HepG2 (cell line): ENCODE data around the gene ELF2. TPM values are rescaled to one million over a fixed set of nuclear protein-coding genes. Genes with fewer than 3 reads are reported as not detected.

ENCODE experiments used
- ARNT ChIP-seq: fragments of 450-650 bp; IDR thresholded peaks from 2 replicates; pipeline ENCODE4 v1.6.1; 2017
- BORCS8-MEF2B ChIP-seq: sonication (generic); formaldehyde crosslinking; IDR thresholded peaks from 2 replicates; pipeline ENCODE4 v1.8.0; 2022; ENCODE audit warnings: mild to moderate bottlenecking, missing genetic modification reagents
- FOXJ3 ChIP-seq: sonication (generic); formaldehyde crosslinking; IDR thresholded peaks from 2 replicates; pipeline ENCODE4 v1.4.0; 2020; ENCODE audit warnings: missing genetic modification reagents, mild to moderate bottlenecking, borderline replicate concordance
- KMT2A ChIP-seq: sonication (generic); formaldehyde crosslinking; IDR thresholded peaks from 2 replicates; pipeline ENCODE4 v1.4.0; 2020; ENCODE audit warnings: missing genetic modification reagents
- LCORL ChIP-seq, 2 experiments: fragments of 450-650 bp in 1 of 2; sonication (generic) in 1 of 2; formaldehyde crosslinking in 1 of 2; IDR thresholded peaks; 2 replicates each; pipeline versions ENCODE4 v1.5.0 to v1.6.1; 2017 to 2020; ENCODE audit warnings: antibody characterized with exemption in 1 of 2, missing genetic modification reagents in 1 of 2
- NR2F6 ChIP-seq, 2 experiments: IDR thresholded peaks; 2 replicates each; pipeline ENCODE4 v1.6.1; 2016; ENCODE audit warnings: antibody characterized with exemption in 1 of 2, mild to moderate bottlenecking in 1 of 2
- ONECUT2 ChIP-seq: sonication (generic); formaldehyde crosslinking; IDR thresholded peaks from 2 replicates; pipeline ENCODE4 v1.4.0; 2020; ENCODE audit warnings: missing genetic modification reagents
- RFXAP ChIP-seq: sonication (generic); formaldehyde crosslinking; IDR thresholded peaks from 2 replicates; pipeline ENCODE4 v1.4.0; 2020; ENCODE audit warnings: missing genetic modification reagents, borderline replicate concordance
- ZNF282 ChIP-seq: fragments of 450-650 bp; IDR thresholded peaks from 2 replicates; pipeline ENCODE4 v1.6.1; 2018; ENCODE audit not compliant: partially characterized antibody
- ZNF292 ChIP-seq: sonication (generic); formaldehyde crosslinking; IDR thresholded peaks from 2 replicates; pipeline ENCODE4 v1.8.1; 2022; ENCODE audit warnings: mild to moderate bottlenecking, low read depth, missing genetic modification reagents, borderline replicate concordance
- ZNF367 ChIP-seq: sonication (generic); formaldehyde crosslinking; IDR thresholded peaks from 2 replicates; pipeline ENCODE4 v1.4.0; 2020; ENCODE audit warnings: missing genetic modification reagents, borderline replicate concordance
- polyA plus RNA-seq, 8 experiments: library from polyadenylated mRNA; depleted of rRNA in 3 of 8; stranded (reverse) in 7 of 8; unstranded in 1 of 8; fragments of >200 nt; fragmentation: Illumina TruSeq in 4 of 8; extraction: Trizol in 4 of 8; gene quantifications; 2 replicates each; pipeline versions ENCODE4 v1.2.1 to v1.2.3, GENCODE V29; 2011 to 2016; ENCODE audit warnings: low read depth in 4 of 8, missing spikeins in 1 of 8, mixed read lengths in 1 of 8; ENCODE audit not compliant: insufficient read depth in 1 of 8
- total RNA-seq, 5 experiments: library from RNA; depleted of rRNA; stranded (reverse); fragments of >200 nt; fragmentation: Illumina TruSeq; extraction: Trizol; gene quantifications; 2 replicates each; pipeline ENCODE4 v1.2.3, GENCODE V29; 2016; ENCODE audit warnings: low read depth in 1 of 5
- TF ChIP-seq, protein P1 (sequence below): sonication (generic); formaldehyde crosslinking; IDR thresholded peaks from 2 replicates; pipeline ENCODE4 v1.4.0; 2020; ENCODE audit warnings: missing genetic modification reagents
- TF ChIP-seq, protein P2 (sequence below): sonication (generic); formaldehyde crosslinking; IDR thresholded peaks from 2 replicates; pipeline ENCODE4 v1.5.0; 2020; ENCODE audit warnings: missing genetic modification reagents, mild to moderate bottlenecking, borderline replicate concordance
- TF ChIP-seq, protein P3 (sequence below): sonication (generic); formaldehyde crosslinking; IDR thresholded peaks from 2 replicates; pipeline ENCODE4 v1.5.0; 2020; ENCODE audit warnings: mild to moderate bottlenecking, missing genetic modification reagents, borderline replicate concordance
- TF ChIP-seq, protein P4 (sequence below): IDR thresholded peaks from 2 replicates; pipeline ENCODE4 v1.6.1; 2016; ENCODE audit warnings: missing genetic modification reagents, missing compliant biosample characterization
- TF ChIP-seq, protein P5 (sequence below): sonication (generic); formaldehyde crosslinking; conservative IDR thresholded peaks from 2 replicates; pipeline ENCODE4 v1.8.0; 2022; ENCODE audit warnings: mild to moderate bottlenecking, moderate library complexity, missing genetic modification reagents
- TF ChIP-seq, protein P6 (sequence below): sonication (generic); formaldehyde crosslinking; IDR thresholded peaks from 2 replicates; pipeline ENCODE4 v1.5.0; 2020; ENCODE audit warnings: missing genetic modification reagents

ELF2 gene
- total and polyA plus RNA-seq, 2 of the 13 experiments (the other 11 are each of a cell fraction or from before 2014, with no cell fraction given) = 28.6 to 35.4 TPM

DNA sequence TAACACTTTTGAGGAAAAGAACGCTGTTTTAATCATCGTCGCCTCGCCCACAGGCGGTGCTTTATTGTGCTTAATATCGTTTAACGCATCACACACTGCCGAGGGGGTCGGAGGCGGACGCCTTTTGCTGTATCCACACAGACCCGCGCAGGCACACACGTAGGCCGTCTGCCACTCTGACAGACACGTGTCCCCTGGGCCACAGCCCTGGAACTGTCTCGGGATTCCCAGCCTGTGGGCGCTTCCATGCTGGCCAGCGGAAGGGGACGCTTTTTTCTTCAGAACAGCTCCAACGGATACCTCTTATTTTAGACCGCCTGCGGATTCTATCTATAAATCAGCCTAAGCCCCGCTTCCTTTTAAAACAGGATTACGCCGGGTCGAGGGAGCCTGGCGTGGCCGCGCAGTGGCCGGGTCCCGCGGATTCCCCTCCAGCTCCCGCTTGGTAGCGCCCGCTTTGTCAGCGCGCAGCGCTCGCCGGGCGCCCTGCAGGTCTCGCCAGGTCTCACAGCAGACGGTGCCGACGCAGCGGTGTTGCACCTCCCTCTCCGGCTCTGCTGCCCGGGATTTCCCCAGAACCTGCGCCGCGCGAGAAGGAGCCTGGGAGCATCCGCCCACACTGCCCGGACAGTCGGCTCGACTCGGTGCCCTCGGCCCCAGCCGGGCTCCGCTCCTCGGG is 161.6 kb downstream of the ELF2 start, which contains the start of gene NOCT (continued):
- TF ChIP-seq, protein P1, sequence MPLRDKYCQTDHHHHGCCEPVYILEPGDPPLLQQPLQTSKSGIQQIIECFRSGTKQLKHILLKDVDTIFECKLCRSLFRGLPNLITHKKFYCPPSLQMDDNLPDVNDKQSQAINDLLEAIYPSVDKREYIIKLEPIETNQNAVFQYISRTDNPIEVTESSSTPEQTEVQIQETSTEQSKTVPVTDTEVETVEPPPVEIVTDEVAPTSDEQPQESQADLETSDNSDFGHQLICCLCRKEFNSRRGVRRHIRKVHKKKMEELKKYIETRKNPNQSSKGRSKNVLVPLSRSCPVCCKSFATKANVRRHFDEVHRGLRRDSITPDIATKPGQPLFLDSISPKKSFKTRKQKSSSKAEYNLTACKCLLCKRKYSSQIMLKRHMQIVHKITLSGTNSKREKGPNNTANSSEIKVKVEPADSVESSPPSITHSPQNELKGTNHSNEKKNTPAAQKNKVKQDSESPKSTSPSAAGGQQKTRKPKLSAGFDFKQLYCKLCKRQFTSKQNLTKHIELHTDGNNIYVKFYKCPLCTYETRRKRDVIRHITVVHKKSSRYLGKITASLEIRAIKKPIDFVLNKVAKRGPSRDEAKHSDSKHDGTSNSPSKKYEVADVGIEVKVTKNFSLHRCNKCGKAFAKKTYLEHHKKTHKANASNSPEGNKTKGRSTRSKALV (CRISPR knock-in tag) = 0 out of 2 replicates have a peak, but pooled peaks have one; percentile 84
- TF ChIP-seq ONECUT2 = no peak
- TF ChIP-seq ZNF292 (CRISPR knock-in tag) = peak; percentile 79; the same call in 1 of the 2 replicates
- TF ChIP-seq NR2F6 (IDR thresholded peaks at IDR 0.05) = no peak; the same call in 1 of the 2 replicates
- TF ChIP-seq NR2F6 (CRISPR knock-in tag; IDR thresholded peaks at IDR 0.05) = no peak; the same call in 1 of the 2 replicates
- TF ChIP-seq, protein P2, sequence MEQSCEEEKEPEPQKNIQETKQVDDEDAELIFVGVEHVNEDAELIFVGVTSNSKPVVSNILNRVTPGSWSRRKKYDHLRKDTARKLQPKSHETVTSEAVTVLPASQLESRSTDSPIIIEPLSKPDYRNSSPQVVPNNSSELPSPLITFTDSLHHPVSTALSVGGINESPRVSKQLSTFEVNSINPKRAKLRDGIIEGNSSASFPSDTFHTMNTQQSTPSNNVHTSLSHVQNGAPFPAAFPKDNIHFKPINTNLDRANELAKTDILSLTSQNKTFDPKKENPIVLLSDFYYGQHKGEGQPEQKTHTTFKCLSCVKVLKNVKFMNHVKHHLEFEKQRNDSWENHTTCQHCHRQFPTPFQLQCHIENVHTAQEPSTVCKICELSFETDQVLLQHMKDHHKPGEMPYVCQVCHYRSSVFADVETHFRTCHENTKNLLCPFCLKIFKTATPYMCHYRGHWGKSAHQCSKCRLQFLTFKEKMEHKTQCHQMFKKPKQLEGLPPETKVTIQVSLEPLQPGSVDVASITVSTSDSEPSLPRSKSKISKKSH (CRISPR knock-in tag) = peak; percentile 66; the same call in 1 of the 2 replicates
- TF ChIP-seq, protein P3, sequence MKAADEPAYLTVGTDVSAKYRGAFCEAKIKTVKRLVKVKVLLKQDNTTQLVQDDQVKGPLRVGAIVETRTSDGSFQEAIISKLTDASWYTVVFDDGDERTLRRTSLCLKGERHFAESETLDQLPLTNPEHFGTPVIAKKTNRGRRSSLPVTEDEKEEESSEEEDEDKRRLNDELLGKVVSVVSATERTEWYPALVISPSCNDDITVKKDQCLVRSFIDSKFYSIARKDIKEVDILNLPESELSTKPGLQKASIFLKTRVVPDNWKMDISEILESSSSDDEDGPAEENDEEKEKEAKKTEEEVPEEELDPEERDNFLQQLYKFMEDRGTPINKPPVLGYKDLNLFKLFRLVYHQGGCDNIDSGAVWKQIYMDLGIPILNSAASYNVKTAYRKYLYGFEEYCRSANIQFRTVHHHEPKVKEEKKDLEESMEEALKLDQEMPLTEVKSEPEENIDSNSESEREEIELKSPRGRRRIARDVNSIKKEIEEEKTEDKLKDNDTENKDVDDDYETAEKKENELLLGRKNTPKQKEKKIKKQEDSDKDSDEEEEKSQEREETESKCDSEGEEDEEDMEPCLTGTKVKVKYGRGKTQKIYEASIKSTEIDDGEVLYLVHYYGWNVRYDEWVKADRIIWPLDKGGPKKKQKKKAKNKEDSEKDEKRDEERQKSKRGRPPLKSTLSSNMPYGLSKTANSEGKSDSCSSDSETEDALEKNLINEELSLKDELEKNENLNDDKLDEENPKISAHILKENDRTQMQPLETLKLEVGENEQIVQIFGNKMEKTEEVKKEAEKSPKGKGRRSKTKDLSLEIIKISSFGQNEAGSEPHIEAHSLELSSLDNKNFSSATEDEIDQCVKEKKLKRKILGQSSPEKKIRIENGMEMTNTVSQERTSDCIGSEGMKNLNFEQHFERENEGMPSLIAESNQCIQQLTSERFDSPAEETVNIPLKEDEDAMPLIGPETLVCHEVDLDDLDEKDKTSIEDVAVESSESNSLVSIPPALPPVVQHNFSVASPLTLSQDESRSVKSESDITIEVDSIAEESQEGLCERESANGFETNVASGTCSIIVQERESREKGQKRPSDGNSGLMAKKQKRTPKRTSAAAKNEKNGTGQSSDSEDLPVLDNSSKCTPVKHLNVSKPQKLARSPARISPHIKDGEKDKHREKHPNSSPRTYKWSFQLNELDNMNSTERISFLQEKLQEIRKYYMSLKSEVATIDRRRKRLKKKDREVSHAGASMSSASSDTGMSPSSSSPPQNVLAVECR (CRISPR knock-in tag) = peak; percentile 93
- peak; percentile 79 for TF ChIP-seq KMT2A
- TF ChIP-seq, protein P4, sequence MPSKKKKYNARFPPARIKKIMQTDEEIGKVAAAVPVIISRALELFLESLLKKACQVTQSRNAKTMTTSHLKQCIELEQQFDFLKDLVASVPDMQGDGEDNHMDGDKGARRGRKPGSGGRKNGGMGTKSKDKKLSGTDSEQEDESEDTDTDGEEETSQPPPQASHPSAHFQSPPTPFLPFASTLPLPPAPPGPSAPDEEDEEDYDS = peak; percentile 64; the same call in 1 of the 2 replicates
- TF ChIP-seq, protein P5, sequence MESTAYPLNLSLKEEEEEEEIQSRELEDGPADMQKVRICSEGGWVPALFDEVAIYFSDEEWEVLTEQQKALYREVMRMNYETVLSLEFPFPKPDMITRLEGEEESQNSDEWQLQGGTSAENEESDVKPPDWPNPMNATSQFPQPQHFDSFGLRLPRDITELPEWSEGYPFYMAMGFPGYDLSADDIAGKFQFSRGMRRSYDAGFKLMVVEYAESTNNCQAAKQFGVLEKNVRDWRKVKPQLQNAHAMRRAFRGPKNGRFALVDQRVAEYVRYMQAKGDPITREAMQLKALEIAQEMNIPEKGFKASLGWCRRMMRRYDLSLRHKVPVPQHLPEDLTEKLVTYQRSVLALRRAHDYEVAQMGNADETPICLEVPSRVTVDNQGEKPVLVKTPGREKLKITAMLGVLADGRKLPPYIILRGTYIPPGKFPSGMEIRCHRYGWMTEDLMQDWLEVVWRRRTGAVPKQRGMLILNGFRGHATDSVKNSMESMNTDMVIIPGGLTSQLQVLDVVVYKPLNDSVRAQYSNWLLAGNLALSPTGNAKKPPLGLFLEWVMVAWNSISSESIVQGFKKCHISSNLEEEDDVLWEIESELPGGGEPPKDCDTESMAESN (CRISPR knock-in tag) = peak; percentile 94
- 0 out of 2 replicates have a peak, but pooled peaks have one; percentile 41 for TF ChIP-seq RFXAP
- TF ChIP-seq FOXJ3 (CRISPR knock-in tag) = 0 out of 2 replicates have a peak, but pooled peaks have one; percentile 49
- TF ChIP-seq ZNF282 = no peak
- TF ChIP-seq, protein P6, sequence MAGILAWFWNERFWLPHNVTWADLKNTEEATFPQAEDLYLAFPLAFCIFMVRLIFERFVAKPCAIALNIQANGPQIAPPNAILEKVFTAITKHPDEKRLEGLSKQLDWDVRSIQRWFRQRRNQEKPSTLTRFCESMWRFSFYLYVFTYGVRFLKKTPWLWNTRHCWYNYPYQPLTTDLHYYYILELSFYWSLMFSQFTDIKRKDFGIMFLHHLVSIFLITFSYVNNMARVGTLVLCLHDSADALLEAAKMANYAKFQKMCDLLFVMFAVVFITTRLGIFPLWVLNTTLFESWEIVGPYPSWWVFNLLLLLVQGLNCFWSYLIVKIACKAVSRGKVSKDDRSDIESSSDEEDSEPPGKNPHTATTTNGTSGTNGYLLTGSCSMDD (CRISPR knock-in tag) = no peak
- TF ChIP-seq BORCS8-MEF2B (CRISPR knock-in tag) = no peak
- no peak for TF ChIP-seq LCORL (IDR thresholded peaks at IDR 0.05)
- TF ChIP-seq LCORL (CRISPR knock-in tag; IDR thresholded peaks at IDR 0.05) = no peak; the same call in 1 of the 2 replicates
- no peak; the same call in 1 of the 2 replicates for TF ChIP-seq ZNF367 (CRISPR knock-in tag)
- no peak for TF ChIP-seq ARNT
